Smooth muscle cell (in vitro differentiated cells): ENCODE results near the gene NEDD4L. TPM values are rescaled to one million over a fixed set of nuclear protein-coding genes. Genes with fewer than 3 reads are reported as not detected.

ENCODE experiments used
- DNase-seq: peaks from one replicate; lab custom pipeline; 2025; ENCODE audit not compliant: unreplicated experiment; lab: John Stamatoyannopoulos, UW
- H2AFZ ChIP-seq: fragments of 200-600 bp; sonication (generic); 2 replicates; pipeline ENCODE4 v1.6.0; 2016; ENCODE audit warnings: antibody characterized with exemption, low read depth, mild to moderate bottlenecking
- H3F3A ChIP-seq: fragments of 200-600 bp; sonication (generic); 2 replicates; pipeline ENCODE4 v1.6.0; 2017; ENCODE audit warnings: antibody characterized with exemption, low read depth
- H3K27ac ChIP-seq: fragments of 200-600 bp; sonication (generic); 2 replicates; pipeline ENCODE4 v1.5.1; 2016; ENCODE audit warnings: low read depth, mild to moderate bottlenecking
- H3K27me3 ChIP-seq: fragments of 200-600 bp; sonication (generic); 2 replicates; pipeline ENCODE4 v1.6.1; 2016; ENCODE audit warnings: low read depth, mild to moderate bottlenecking
- H3K36me3 ChIP-seq: fragments of 200-600 bp; sonication (generic); 2 replicates; pipeline ENCODE4 v1.5.1; 2016; ENCODE audit warnings: low read depth
- H3K4me1 ChIP-seq: fragments of 200-600 bp; sonication (generic); 2 replicates; pipeline ENCODE4 v1.5.1; 2016; ENCODE audit warnings: low read depth
- H3K4me2 ChIP-seq: fragments of 200-600 bp; sonication (generic); 2 replicates; pipeline ENCODE4 v1.6.0; 2016; ENCODE audit warnings: mild to moderate bottlenecking
- H3K4me3 ChIP-seq: fragments of 200-600 bp; sonication (generic); 2 replicates; pipeline ENCODE4 v1.5.1; 2016; ENCODE audit warnings: mild to moderate bottlenecking
- H3K79me2 ChIP-seq: fragments of 200-600 bp; sonication (generic); 2 replicates; pipeline ENCODE4 v1.6.0; 2016; ENCODE audit warnings: low read depth, mild to moderate bottlenecking
- H3K9ac ChIP-seq: fragments of 200-600 bp; sonication (generic); 2 replicates; pipeline ENCODE4 v1.6.0; 2016; ENCODE audit warnings: low read depth
- H3K9me3 ChIP-seq: fragments of 200-600 bp; sonication (generic); replicated peaks from 2 replicates; pipeline ENCODE4 v1.5.1; 2016; ENCODE audit warnings: low read depth
- H4K20me1 ChIP-seq: fragments of 200-600 bp; sonication (generic); 2 replicates; pipeline ENCODE4 v1.6.0; 2016; ENCODE audit warnings: low read depth
- WGBS: methylation state at CpG from one replicate; pipeline ENCODE4 v1.1.7; 2016; ENCODE audit warnings: low lambda C conversion rate; 5-methylcytosine and 5-hydroxymethylcytosine counted together
- polyA plus RNA-seq: library from polyadenylated mRNA; unstranded; fragments of >200 nt; fragmentation: Nextera tagmentation; extraction: Ambion mirVana; gene quantifications from 2 replicates; pipeline ENCODE4 v1.2.1, GENCODE V29; 2016
- total RNA-seq: library from RNA; depleted of rRNA; stranded (reverse); fragments of >200 nt; gene quantifications from 2 replicates; pipeline ENCODE4 v1.2.3, GENCODE V29; 2014
- TF ChIP-seq, protein P1 (sequence below): fragments of 200-600 bp; sonication (generic); IDR thresholded peaks from 2 replicates; pipeline ENCODE4 v1.5.1; 2017; ENCODE audit warnings: borderline replicate concordance, mild to moderate bottlenecking, antibody characterized with exemption; ENCODE audit not compliant: insufficient read depth, poor library complexity, severe bottlenecking

Gene NEDD4L
- total and polyA plus RNA-seq, 2 experiments from 2014 or later, result 8.7 to 41.3 TPM

DNA sequence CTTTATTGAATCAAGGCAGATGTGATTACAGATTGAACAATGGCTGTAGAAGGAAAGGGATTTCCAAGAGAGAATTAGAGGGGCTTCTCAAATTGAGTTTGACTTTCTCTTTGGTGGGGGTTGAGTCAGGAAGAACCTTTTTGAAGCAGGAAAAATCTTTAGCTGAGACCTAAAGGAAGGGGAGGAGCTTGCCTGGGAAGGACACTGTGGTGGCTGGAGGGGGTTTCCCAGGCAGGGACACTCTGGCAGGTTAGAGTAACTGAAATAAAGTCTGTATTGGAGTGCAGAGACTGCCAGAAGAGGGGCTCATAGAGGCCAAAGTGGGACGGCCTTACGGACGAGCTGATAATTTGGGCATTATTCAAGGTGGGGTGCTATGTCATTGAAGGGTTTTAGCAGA, 69.3 kb downstream of the NEDD4L start:
- no peaks in the 10 kb centered on the region for H3K79me2 ChIP-seq
- no peak overlapping the region for H3K27ac ChIP-seq
- DNase-seq, result no peak
- H3K4me1 ChIP-seq, result no peaks in the 10 kb centered on the region
- no peak overlapping the region for H2AFZ ChIP-seq
- H3K36me3 ChIP-seq, result no peaks in the 10 kb centered on the region
- TF ChIP-seq, protein P1, sequence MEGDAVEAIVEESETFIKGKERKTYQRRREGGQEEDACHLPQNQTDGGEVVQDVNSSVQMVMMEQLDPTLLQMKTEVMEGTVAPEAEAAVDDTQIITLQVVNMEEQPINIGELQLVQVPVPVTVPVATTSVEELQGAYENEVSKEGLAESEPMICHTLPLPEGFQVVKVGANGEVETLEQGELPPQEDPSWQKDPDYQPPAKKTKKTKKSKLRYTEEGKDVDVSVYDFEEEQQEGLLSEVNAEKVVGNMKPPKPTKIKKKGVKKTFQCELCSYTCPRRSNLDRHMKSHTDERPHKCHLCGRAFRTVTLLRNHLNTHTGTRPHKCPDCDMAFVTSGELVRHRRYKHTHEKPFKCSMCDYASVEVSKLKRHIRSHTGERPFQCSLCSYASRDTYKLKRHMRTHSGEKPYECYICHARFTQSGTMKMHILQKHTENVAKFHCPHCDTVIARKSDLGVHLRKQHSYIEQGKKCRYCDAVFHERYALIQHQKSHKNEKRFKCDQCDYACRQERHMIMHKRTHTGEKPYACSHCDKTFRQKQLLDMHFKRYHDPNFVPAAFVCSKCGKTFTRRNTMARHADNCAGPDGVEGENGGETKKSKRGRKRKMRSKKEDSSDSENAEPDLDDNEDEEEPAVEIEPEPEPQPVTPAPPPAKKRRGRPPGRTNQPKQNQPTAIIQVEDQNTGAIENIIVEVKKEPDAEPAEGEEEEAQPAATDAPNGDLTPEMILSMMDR, result no peak
- no peaks in the 10 kb centered on the region for H3F3A ChIP-seq
- H3K27me3 ChIP-seq, result no peaks in the 10 kb centered on the region
- no peak overlapping the region for H3K4me3 ChIP-seq
- H3K9me3 ChIP-seq, result no peaks in the 10 kb centered on the region
- H4K20me1 ChIP-seq, result no peaks in the 10 kb centered on the region
- WGBS, result 96% methylated on average over 3 of the region's 3 CpGs
- H3K4me2 ChIP-seq, result no peak overlapping the region
- H3K9ac ChIP-seq, result no peak overlapping the region

DNA sequence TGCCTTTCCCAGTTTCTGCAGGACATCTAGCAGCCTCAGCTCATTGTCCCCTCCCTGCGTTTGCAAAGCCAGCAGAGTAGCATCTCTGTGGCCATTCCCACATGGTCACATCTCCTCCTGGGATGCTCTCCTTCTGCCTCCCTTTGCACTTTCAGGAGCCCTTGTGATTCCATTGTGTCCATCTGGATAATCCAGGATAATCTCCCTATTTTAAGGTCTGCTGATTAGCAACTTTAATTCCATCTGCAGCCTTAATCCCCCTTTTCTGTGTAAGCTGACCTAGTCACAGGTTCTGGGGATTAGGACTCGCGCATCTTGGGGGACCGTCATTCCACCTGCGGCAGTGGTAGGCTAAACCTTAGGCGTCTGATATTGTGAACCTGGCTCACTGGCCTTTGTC, 70.7 kb downstream of the NEDD4L start:
- Histone ChIP-seq H3F3A (no peaks in the 10 kb centered on the region), H3K4me2 (no peak overlapping the region), H3K4me3 (no peak overlapping the region), H3K27me3 (no peaks in the 10 kb centered on the region), H3K27ac (no peak overlapping the region), H3K79me2 (no peaks in the 10 kb centered on the region), H3K4me1 (no peaks in the 10 kb centered on the region), H3K9ac (no peak overlapping the region), H3K9me3 (no peaks in the 10 kb centered on the region), H4K20me1 (no peaks in the 10 kb centered on the region), H3K36me3 (no peaks in the 10 kb centered on the region), H2AFZ (no peak overlapping the region)
- DNase-seq, result no peak
- 95% methylated on average over 6 of the region's 6 CpGs for WGBS
- TF ChIP-seq, protein P1, result no peak

DNA sequence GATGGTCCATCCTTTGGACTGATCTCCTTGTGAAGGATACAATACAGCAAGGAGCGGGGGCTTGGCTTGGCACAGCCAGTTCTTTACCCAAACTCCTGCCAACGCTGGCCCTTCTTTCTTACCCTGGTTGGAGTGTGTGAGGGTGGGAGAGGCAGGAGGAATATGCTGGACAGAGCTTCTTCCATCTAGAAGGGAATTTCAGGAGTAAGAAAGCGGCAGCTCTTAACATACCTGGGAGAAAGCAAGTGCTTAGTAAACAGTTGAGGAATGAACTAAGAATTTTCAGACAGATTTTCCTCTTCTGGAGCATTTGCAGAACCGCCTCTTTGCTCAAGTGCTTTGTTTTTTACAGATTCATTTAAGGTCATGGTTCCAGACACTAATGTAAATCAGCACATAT, 72.8 kb downstream of the NEDD4L start:
- no peaks in the 10 kb centered on the region for H4K20me1 ChIP-seq

More for the DNA sequence above, 72.8 kb downstream of the NEDD4L start:
- Histone ChIP-seq H3K27ac (no peak overlapping the region), H3K79me2 (no peaks in the 10 kb centered on the region), H3K4me1 (no peaks in the 10 kb centered on the region), H3K36me3 (no peaks in the 10 kb centered on the region), H3F3A (no peaks in the 10 kb centered on the region), H3K9ac (no peak overlapping the region), H3K9me3 (no peaks in the 10 kb centered on the region), H3K27me3 (no peaks in the 10 kb centered on the region), H3K4me3 (no peak overlapping the region), H3K4me2 (no peak overlapping the region), H2AFZ (no peak overlapping the region)
- no peak for DNase-seq
- WGBS, result 94% methylated on average over 4 of the region's 4 CpGs
- TF ChIP-seq, protein P1, result no peak
